Measurements from ENCODE around the gene EIF4E2.

EIF4E2 gene

DNA sequence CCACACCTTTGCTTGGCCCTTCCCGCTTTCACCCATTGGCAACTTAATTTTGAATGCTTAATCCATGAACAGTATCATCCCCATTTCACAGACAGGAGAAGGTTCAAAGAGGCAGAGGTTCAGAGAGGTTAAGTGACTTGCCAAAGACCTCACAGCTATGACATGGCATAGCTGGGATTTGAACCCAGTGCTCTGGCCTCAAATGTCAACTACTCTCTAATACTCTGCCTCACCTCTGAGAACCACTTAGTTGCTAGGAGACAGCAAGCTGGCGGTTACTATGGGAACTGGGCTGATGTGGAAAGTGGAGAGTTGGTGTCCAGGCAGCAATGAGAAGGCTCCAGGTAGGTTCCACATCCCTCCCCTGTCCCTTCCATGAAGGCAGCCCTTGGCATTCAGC, 46.1 kb upstream of the EIF4E2 start:
- no peak overlapping the region for H3K4me3 ChIP-seq (ENCODE audit: control insufficient read depth, low read depth, low read length)
- peak; percentile 3 for DNase-seq (ENCODE audit: low read depth)
- TF ChIP-seq, protein P1, sequence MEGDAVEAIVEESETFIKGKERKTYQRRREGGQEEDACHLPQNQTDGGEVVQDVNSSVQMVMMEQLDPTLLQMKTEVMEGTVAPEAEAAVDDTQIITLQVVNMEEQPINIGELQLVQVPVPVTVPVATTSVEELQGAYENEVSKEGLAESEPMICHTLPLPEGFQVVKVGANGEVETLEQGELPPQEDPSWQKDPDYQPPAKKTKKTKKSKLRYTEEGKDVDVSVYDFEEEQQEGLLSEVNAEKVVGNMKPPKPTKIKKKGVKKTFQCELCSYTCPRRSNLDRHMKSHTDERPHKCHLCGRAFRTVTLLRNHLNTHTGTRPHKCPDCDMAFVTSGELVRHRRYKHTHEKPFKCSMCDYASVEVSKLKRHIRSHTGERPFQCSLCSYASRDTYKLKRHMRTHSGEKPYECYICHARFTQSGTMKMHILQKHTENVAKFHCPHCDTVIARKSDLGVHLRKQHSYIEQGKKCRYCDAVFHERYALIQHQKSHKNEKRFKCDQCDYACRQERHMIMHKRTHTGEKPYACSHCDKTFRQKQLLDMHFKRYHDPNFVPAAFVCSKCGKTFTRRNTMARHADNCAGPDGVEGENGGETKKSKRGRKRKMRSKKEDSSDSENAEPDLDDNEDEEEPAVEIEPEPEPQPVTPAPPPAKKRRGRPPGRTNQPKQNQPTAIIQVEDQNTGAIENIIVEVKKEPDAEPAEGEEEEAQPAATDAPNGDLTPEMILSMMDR (conservative IDR thresholded peaks at IDR 0.05; ENCODE audit: control insufficient read depth, insufficient read depth, low read depth, low read length), result no peak

- no peak overlapping the region for H3K4me3 ChIP-seq (ENCODE audit: control insufficient read depth, low read depth, low read length)
- TF ChIP-seq, protein P1 (conservative IDR thresholded peaks at IDR 0.05; ENCODE audit: control insufficient read depth, insufficient read depth, low read depth, low read length), result no peak
- DNase-seq (ENCODE audit: low read depth), result no peak
These were observed 44.6 kb upstream of the EIF4E2 start for GRCh38 chr2:232505856-232506255.

GRCh38 chr2:232506709-232507108, 43.8 kb upstream of the EIF4E2 start:
- TF ChIP-seq, protein P1 (conservative IDR thresholded peaks at IDR 0.05; ENCODE audit: control insufficient read depth, insufficient read depth, low read depth, low read length), result no peak
- H3K4me3 ChIP-seq (ENCODE audit: control insufficient read depth, low read depth, low read length), result no peak overlapping the region
- DNase-seq (ENCODE audit: low read depth), result no peak

DNA sequence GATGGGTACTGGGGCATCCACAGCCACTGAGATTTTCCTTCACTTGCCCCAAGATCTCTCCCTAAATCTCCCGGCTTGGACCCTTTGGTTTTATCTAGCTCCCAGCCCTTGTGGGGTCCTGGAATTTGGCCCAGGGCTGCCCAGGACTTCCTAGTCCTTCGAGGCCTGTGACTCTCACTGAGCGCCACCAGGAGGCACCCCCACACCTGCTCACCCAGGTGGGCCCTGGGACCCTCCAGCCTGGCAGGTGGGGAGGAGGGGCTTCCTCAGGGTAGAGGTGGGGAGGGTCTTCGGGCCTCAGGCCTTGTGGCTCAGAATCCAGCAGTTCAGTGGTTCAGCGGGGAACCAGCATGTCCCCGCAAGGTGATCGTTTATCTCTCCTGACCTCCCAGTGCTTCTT, 42.2 kb upstream of the EIF4E2 start:
- H3K4me3 ChIP-seq (ENCODE audit: control insufficient read depth, low read depth, low read length), result no peak overlapping the region
- TF ChIP-seq, protein P1 (conservative IDR thresholded peaks at IDR 0.05; ENCODE audit: control insufficient read depth, insufficient read depth, low read depth, low read length), result no peak
- DNase-seq (ENCODE audit: low read depth), result no peak

DNA sequence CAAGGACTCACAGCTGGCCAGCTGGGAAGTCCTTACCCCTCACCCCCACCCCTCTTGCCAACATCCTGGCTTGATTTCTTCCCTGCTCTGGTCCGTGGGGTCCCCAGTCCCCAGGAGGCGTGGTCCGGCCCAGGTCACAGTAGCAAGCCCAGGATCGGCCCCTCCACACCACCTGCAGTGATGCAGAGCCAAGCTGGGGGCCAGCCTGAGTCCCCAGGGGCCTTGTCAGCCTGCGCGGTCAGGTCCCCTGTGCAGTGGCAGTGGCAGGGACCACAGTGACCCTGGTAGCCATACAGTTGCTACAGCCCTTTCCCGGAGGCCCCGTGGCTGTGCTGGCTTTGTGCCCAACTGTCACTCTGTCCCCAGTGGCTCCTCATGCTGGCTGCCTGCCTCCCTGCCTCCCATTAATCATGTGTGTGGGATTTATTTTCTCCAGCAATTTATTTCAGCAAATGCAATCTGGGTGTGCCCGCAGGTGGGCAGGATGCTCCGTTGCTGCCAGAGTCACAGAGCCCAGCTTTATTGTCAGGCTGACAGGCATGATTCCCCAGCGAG, 39.1 kb upstream of the EIF4E2 start:
- no peak for DNase-seq (ENCODE audit: low read depth)

GRCh38 chr2:232512602-232513001, 37.9 kb upstream of the EIF4E2 start:
- no peak for DNase-seq (ENCODE audit: low read depth)
- no peak overlapping the region for H3K4me3 ChIP-seq (ENCODE audit: control insufficient read depth, low read depth, low read length)
- TF ChIP-seq, protein P1 (conservative IDR thresholded peaks at IDR 0.05; ENCODE audit: control insufficient read depth, insufficient read depth, low read depth, low read length), result no peak

More for the DNA sequence above, 39.1 kb upstream of the EIF4E2 start:
- H3K4me3 ChIP-seq (ENCODE audit: control insufficient read depth, low read depth, low read length), result no peak overlapping the region
- TF ChIP-seq, protein P1 (conservative IDR thresholded peaks at IDR 0.05; ENCODE audit: control insufficient read depth, insufficient read depth, low read depth, low read length), result no peak

DNA sequence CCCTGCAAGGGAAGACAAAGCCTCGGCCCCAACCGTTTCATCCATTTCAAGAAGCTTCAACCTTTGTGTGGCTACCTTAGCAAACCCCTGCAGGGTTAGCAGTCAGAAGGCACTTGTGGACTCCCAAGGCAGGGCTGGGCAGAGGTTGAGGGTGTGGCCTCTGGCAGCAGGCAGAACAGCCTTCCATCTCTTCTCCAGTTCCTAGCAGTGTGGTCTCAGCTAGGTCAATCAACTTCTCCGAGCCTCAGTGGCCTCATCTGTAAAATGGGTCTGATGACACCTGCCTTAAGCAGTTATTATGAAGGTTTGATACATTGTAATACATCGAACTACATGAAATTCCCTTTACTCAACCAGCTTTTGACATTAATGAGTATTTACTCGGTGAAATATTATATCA, 37.1 kb upstream of the EIF4E2 start:
- TF ChIP-seq, protein P1 (conservative IDR thresholded peaks at IDR 0.05; ENCODE audit: control insufficient read depth, insufficient read depth, low read depth, low read length), result no peak
- no peak overlapping the region for H3K4me3 ChIP-seq (ENCODE audit: control insufficient read depth, low read depth, low read length)
- no peak for DNase-seq (ENCODE audit: low read depth)
